ENCODE data around the gene GPC1.

GPC1 gene

GRCh38 chr2:240413813-240414429 lies 21.5 kb upstream of the GPC1 start:
- Mint-ChIP-seq H3K4me1 (no peaks in the 10 kb centered on the region), H3K36me3 (no peaks in the 10 kb centered on the region)
- no peak for DNase-seq (ENCODE audit: low spot score in 2 of 2)

DNA sequence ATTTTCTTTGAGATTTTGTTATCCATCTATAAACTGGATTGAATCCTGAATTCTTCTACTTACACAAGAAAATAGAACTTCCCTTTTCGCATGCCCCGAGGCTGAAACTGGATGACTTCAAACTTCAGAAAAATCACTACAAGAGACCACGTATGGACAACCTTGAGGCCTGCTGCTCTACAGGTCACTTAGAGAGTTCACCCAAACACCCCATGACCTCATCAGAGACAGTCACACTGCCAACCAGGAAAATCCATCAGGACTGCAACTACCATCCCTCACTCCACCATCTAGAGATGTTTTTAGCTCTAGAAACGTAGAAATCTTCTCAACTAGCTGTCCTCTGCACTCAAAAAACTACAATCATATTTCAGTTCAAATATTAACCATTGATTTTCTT lies 18.6 kb upstream of the GPC1 start:
- ATAC-seq (ENCODE audit: low read depth): no peak
- no peak for DNase-seq (ENCODE audit: low spot score in 2 of 2)
- Mint-ChIP-seq H3K4me1 (no peaks in the 10 kb centered on the region), H3K4me3 (no peak overlapping the region), H3K27ac (no peak overlapping the region), H3K27me3 (peaks cover 11% of the 10 kb centered on the region), H3K36me3 (no peaks in the 10 kb centered on the region), H3K9me3 (no peaks in the 10 kb centered on the region)

More at GRCh38 chr2:240413813-240414429, 21.5 kb upstream of the GPC1 start:
- Mint-ChIP-seq H3K27ac (no peak overlapping the region), H3K27me3 (peaks cover 15% of the 10 kb centered on the region), H3K9me3 (no peaks in the 10 kb centered on the region), H3K4me3 (no peak overlapping the region)
- no peak for ATAC-seq (ENCODE audit: low read depth)

GRCh38 chr2:240418311-240418710 lies 17.2 kb upstream of the GPC1 start:
- ATAC-seq (ENCODE audit: low read depth) (no peak), DNase-seq (ENCODE audit: low spot score in 2 of 2) (no peak)
- peaks cover 13% of the 10 kb centered on the region for H3K27me3 Mint-ChIP-seq
- peaks cover 6% of the 10 kb centered on the region for H3K9me3 Mint-ChIP-seq
- no peak overlapping the region for H3K4me3 Mint-ChIP-seq
- no peaks in the 10 kb centered on the region for H3K4me1 Mint-ChIP-seq
- no peak overlapping the region for H3K27ac Mint-ChIP-seq
- H3K36me3 Mint-ChIP-seq: no peaks in the 10 kb centered on the region

- Mint-ChIP-seq H3K4me1 (no peaks in the 10 kb centered on the region), H3K27ac (no peak overlapping the region)
These were observed 16.2 kb upstream of the GPC1 start for GRCh38 chr2:240419271-240419670.

DNA sequence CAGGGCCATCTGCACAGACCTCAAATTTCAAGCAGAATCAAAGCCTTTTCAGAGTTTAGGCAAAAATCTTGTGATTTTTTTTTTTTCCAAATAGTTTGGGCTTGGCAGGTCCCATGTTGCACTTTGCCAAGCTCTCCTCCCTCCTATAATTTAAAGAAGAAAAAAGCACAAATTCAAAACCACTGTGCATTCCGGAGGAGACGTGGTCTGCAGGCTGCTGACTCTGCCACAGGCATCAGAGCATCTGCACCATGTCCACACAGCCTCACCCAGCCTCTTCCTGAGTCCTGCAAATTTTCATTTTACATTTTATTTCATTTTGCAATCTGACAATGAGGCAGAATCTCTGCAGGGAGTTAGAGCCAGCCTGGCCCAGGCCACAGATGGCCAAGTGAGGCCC lies 15.7 kb upstream of the GPC1 start:
- Mint-ChIP-seq H3K4me1 (no peaks in the 10 kb centered on the region), H3K27ac (no peak overlapping the region), H3K4me3 (no peak overlapping the region), H3K9me3 (peaks cover 6% of the 10 kb centered on the region), H3K27me3 (peaks cover 11% of the 10 kb centered on the region), H3K36me3 (no peaks in the 10 kb centered on the region)
- no peak for DNase-seq (ENCODE audit: low spot score in 2 of 2)
- no peak for ATAC-seq (ENCODE audit: low read depth)

More at GRCh38 chr2:240419271-240419670, 16.2 kb upstream of the GPC1 start:
- H3K9me3 Mint-ChIP-seq: peaks cover 6% of the 10 kb centered on the region
- peaks cover 11% of the 10 kb centered on the region for H3K27me3 Mint-ChIP-seq
- ATAC-seq (ENCODE audit: low read depth) (no peak), DNase-seq (ENCODE audit: low spot score in 2 of 2) (no peak)
- H3K4me3 Mint-ChIP-seq: no peak overlapping the region
- no peaks in the 10 kb centered on the region for H3K36me3 Mint-ChIP-seq

DNA sequence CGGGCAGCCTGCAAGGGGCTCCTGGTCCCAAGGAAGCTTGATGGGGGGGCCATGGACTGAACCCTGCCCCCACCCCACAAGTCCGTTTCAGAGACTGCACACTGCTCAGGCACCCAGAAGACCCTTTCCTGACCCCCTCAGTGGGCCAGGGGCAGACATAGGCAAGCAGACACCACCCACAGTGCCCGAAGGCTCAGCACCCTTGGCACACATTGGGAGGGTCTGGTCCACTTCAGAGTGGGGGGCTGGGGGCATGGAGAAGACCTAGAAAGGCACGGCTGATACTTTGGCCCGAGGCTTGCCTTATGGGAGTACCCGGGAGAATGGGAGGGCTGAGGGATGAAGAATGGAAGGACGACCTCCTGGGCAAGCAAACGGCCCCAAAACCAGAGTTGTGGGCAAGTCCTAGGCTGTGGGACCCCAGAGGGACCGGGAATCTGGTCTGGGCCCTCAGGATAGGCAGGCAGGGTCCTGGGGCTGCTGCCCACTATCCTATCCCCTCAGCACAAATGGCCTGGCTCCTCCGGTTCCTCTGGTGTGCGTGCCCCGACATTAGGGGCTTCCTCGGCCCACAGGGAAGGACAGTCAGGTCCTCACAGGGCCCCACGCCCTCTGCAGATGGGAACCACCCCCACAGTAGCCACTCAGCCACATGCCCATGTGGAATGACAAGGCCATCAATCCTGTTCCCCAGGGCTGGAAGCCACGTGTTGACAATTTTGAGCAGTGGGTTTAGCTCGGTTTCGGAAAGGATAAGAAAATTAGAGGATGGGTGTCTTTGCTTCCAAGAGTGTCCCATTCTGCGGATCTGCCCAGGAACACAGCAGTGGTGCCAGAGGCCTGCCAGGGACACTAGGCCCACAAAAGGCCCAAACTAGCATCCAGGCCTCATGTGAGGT lies 15.0 kb upstream of the GPC1 start:
- Mint-ChIP-seq H3K4me1 (no peaks in the 10 kb centered on the region), H3K36me3 (no peaks in the 10 kb centered on the region), H3K27me3 (peaks cover 11% of the 10 kb centered on the region), H3K4me3 (no peak overlapping the region), H3K9me3 (peaks cover 6% of the 10 kb centered on the region), H3K27ac (no peak overlapping the region)
- ATAC-seq (ENCODE audit: low read depth): no peak
- DNase-seq (ENCODE audit: low spot score in 2 of 2): no peak

- DNase-seq (ENCODE audit: low spot score in 2 of 2) (no peak), ATAC-seq (ENCODE audit: low read depth) (no peak)
- peaks cover 9% of the 10 kb centered on the region for H3K9me3 Mint-ChIP-seq
- H3K27ac Mint-ChIP-seq: no peak overlapping the region
- H3K4me3 Mint-ChIP-seq: no peak overlapping the region
- H3K36me3 Mint-ChIP-seq: no peaks in the 10 kb centered on the region
- H3K27me3 Mint-ChIP-seq: peaks cover 13% of the 10 kb centered on the region
- H3K4me1 Mint-ChIP-seq: no peaks in the 10 kb centered on the region
These were observed 14.1 kb upstream of the GPC1 start for GRCh38 chr2:240421381-240421780.

GRCh38 chr2:240422658-240423329 lies 12.7 kb upstream of the GPC1 start:
- Mint-ChIP-seq H3K27ac (no peak overlapping the region), H3K9me3 (peaks cover 14% of the 10 kb centered on the region), H3K36me3 (no peaks in the 10 kb centered on the region), H3K4me3 (no peak overlapping the region), H3K27me3 (peaks cover 16% of the 10 kb centered on the region), H3K4me1 (no peaks in the 10 kb centered on the region)
- ATAC-seq (ENCODE audit: low read depth) (no peak), DNase-seq (ENCODE audit: low spot score in 2 of 2) (no peak)

- Mint-ChIP-seq H3K4me1 (no peaks in the 10 kb centered on the region), H3K36me3 (no peaks in the 10 kb centered on the region), H3K4me3 (no peak overlapping the region), H3K9me3 (peaks cover 14% of the 10 kb centered on the region), H3K27me3 (peaks cover 13% of the 10 kb centered on the region), H3K27ac (no peak overlapping the region)
- DNase-seq (ENCODE audit: low spot score in 2 of 2) (no peak), ATAC-seq (ENCODE audit: low read depth) (no peak)
These were observed 11.7 kb upstream of the GPC1 start for GRCh38 chr2:240423788-240424191.

GRCh38 chr2:240424341-240425235 lies 10.9 kb upstream of the GPC1 start:
- no peak overlapping the region for H3K27ac Mint-ChIP-seq
- ATAC-seq (ENCODE audit: low read depth): no peak
- H3K27me3 Mint-ChIP-seq: peaks cover 13% of the 10 kb centered on the region
- no peak overlapping the region for H3K4me3 Mint-ChIP-seq
- no peaks in the 10 kb centered on the region for H3K36me3 Mint-ChIP-seq
- no peaks in the 10 kb centered on the region for H3K4me1 Mint-ChIP-seq
- H3K9me3 Mint-ChIP-seq: peaks cover 14% of the 10 kb centered on the region
- no peak for DNase-seq (ENCODE audit: low spot score in 2 of 2)

DNA sequence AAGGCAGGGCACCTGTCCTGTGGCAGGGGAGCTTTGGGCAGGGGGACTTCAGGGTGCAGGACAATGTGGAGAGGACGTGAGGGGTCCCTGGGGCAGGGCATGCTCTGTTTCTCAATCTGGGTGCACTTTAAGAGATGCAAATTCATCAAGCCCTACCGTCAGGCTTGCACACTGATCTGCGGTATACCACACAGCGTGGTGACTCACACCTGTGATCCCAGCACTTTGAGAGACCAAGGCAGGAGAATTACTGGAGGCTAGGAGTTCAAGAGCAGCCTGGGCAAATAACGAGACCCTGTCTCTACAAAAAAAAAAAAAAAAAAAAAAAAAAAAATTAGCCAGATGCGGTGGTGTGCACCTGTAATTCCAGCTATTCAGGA lies 10.2 kb upstream of the GPC1 start:
- H3K27me3 Mint-ChIP-seq: peaks cover 15% of the 10 kb centered on the region
- peaks cover 14% of the 10 kb centered on the region for H3K9me3 Mint-ChIP-seq
- no peak overlapping the region for H3K27ac Mint-ChIP-seq
- ATAC-seq (ENCODE audit: low read depth): no peak
- no peaks in the 10 kb centered on the region for H3K4me1 Mint-ChIP-seq
- H3K4me3 Mint-ChIP-seq: no peak overlapping the region
- no peak for DNase-seq (ENCODE audit: low spot score in 2 of 2)
- no peaks in the 10 kb centered on the region for H3K36me3 Mint-ChIP-seq

GRCh38 chr2:240425697-240426096 lies 9.8 kb upstream of the GPC1 start:
- DNase-seq (ENCODE audit: low spot score in 2 of 2): no peak
- no peak for ATAC-seq (ENCODE audit: low read depth)
- peaks cover 14% of the 10 kb centered on the region for H3K9me3 Mint-ChIP-seq
- H3K27ac Mint-ChIP-seq: no peak overlapping the region
- H3K36me3 Mint-ChIP-seq: no peaks in the 10 kb centered on the region
- no peak overlapping the region for H3K4me3 Mint-ChIP-seq
- no peaks in the 10 kb centered on the region for H3K4me1 Mint-ChIP-seq
- peaks cover 14% of the 10 kb centered on the region for H3K27me3 Mint-ChIP-seq

DNA sequence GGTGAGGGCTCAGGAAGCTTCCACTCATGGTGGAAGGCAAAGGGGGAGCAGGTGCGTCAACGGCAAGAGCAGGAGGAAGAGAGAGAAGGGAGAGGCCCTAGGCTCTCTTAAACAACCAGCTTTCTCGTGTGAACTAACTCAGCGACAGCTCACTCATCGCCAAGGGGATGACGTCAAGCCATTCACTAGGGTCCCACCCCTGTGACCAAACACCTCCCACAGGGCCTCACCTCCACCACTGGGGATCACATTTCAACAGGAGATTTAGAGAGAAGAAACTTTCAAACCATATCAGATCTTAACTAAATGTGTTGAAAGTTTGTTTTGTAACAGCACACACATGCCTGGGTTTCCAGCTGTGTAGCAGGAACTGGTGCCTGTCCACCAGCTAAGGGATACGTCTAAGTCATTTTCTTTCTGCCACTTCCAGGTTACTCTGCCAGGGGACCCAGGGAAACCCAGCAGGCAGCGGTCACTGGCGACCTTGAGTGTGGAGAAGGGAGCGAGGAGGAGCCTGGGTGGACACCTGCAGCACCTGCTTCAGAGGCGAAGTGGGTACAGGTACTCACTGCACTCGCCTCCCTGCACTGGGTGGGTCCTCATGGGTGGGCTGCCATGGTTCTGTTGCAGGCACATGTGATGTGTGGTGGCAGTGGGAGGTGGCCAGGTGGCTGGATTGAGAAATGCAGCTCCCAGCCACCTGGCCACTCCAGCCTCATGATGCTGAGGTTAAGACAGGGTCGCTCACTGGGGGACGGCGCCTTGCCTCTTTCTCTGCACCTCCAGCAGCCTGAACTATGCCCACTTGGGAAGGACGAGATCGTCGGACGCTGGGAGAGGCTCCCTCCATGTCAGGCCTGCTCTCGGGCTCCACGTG lies 8.4 kb upstream of the GPC1 start:
- Mint-ChIP-seq H3K27ac (no peak overlapping the region), H3K36me3 (no peaks in the 10 kb centered on the region), H3K27me3 (peaks cover 14% of the 10 kb centered on the region), H3K4me3 (no peak overlapping the region), H3K9me3 (peaks cover 14% of the 10 kb centered on the region), H3K4me1 (no peaks in the 10 kb centered on the region)
- DNase-seq (ENCODE audit: low spot score in 2 of 2) (no peak), ATAC-seq (ENCODE audit: low read depth) (no peak)
